Subcutaneous abdominal adipose tissue (tissue), 5 donors: ENCODE results near the gene TGFBR3.

Experiments used
- H3K27ac ChIP-seq: one replicate; pipeline ENCODE4 v1.7.0; 2013; ENCODE audit warnings: low read depth, mild to moderate bottlenecking, inconsistent platforms, low read length, moderate library complexity
- H3K27me3 ChIP-seq, 5 donors: one replicate each; pipeline ENCODE4 v1.7.0; 2013; ENCODE audit warnings: low read length in 5 of 5, inconsistent platforms in 1 of 5; ENCODE audit not compliant: control insufficient read depth in 5 of 5, insufficient read depth in 4 of 5
- H3K36me3 ChIP-seq, 5 donors: one replicate each; pipeline ENCODE4 v1.7.0; 2013; ENCODE audit warnings: low read length in 5 of 5; ENCODE audit not compliant: control insufficient read depth in 5 of 5, insufficient read depth in 5 of 5
- H3K4me1 ChIP-seq, 5 donors: one replicate each; pipeline ENCODE4 v1.7.0; 2013; ENCODE audit warnings: low read length in 5 of 5, mild to moderate bottlenecking in 3 of 5, moderate library complexity in 1 of 5; ENCODE audit not compliant: control insufficient read depth in 5 of 5, insufficient read depth in 5 of 5
- H3K4me3 ChIP-seq, 5 donors: one replicate each; pipeline ENCODE4 v1.7.0; 2013; ENCODE audit warnings: low read length in 5 of 5, low read depth in 1 of 5
- H3K9ac ChIP-seq, 5 donors: one replicate each; pipeline ENCODE4 v1.7.0; 2013; ENCODE audit warnings: low read length in 5 of 5, mild to moderate bottlenecking in 4 of 5, moderate library complexity in 3 of 5
- H3K9me3 ChIP-seq, 5 donors: one replicate each; pipeline ENCODE4 v1.7.0; 2013; ENCODE audit warnings: low read length in 5 of 5; ENCODE audit not compliant: control insufficient read depth in 5 of 5
- donor health status: healthy.
- donor health status: healthy.
- donor health status: healthy.
- donor health status: healthy.
- donor health status: healthy.

Gene TGFBR3

GRCh38 chr1:91746728-91747338 is 139.1 kb downstream of the TGFBR3 start:
- Histone ChIP-seq H3K4me3 (no peak overlapping the region), H3K36me3 (peaks cover 6 to 15% (median 7%) of the 10 kb centered on the region in 5 donors), H3K27ac (peak overlapping the region; percentile 80), H3K9ac (no peak overlapping the region), H3K9me3 (peaks cover 0 to 7% (median 0%) of the 10 kb centered on the region in 5 donors), H3K27me3 (no peaks in the 10 kb centered on the region), H3K4me1 (peaks cover 7 to 64% (median 60%) of the 10 kb centered on the region in 5 donors)

DNA sequence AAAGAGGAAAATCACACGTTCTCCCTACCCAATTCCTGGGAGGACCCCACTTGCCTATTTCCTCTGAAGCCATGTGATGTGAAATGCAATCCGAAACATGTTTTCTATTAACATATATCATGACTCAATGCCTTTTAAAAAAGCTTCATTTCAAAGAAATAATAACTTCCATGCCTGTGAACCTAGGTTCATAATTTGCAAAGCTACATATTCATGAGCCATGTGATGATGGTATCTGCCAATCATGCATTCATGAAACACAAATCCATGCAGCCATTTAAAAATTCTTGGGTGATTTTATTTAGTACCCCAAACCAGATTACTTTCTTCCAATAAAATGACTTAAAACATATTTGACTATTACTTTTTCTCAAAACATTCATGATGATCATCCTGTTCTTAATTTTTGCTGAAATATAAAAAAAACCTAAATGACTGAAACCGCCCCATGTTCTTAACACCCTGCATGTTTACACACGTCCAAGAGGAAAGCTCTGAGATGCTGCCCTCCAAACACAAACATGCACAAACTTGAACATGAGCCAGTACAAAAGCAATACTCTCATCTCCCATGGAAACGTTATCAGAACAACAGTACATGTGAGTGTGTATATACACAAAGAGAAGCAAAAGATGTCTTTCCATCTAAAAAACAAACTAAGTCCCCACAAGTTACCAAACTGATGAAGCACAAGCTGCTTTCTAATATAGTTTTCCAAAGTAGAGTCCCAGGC is 140.1 kb downstream of the TGFBR3 start:
- H3K36me3 ChIP-seq: peaks cover 6 to 15% (median 9%) of the 10 kb centered on the region in 5 donors
- H3K4me3 ChIP-seq: no peak overlapping the region
- no peaks in the 10 kb centered on the region for H3K27me3 ChIP-seq
- peaks cover 0 to 7% (median 0%) of the 10 kb centered on the region in 5 donors for H3K9me3 ChIP-seq
- H3K27ac ChIP-seq: peak overlapping the region; percentile 80
- peaks cover 7 to 56% (median 53%) of the 10 kb centered on the region in 5 donors for H3K4me1 ChIP-seq
- H3K9ac ChIP-seq: peak overlapping the region in 1 of 5 donors; percentile 38

- Histone ChIP-seq H3K27ac (peak overlapping the region; percentile 80), H3K4me1 (peaks cover 4 to 50% (median 46%) of the 10 kb centered on the region in 5 donors), H3K9ac (peak overlapping the region in 2 of 5 donors; percentile 30 to 38)
These were observed 140.9 kb downstream of the TGFBR3 start for GRCh38 chr1:91744953-91745639.

DNA sequence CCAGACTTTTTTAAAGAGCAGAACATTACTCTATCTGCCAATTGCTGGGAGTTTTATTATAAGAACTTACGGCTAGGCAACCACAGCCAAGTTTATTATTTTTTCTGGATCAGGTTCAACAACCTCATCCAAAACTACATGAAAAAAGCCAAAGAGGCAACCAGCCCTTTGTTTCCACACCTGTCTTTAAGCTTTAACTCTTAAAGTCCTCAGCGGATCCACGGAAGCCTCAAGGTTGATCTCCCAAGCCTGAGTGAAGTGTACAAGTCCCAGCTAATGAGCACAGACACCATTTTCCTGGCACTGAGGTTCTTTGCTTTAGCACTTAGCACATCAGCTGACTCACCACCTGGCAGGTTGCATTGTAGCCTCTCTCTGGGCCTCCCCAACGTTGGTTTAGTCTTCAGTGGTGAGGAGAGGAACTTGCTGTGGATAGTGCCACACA is 143.1 kb downstream of the TGFBR3 start:
- peaks cover 0 to 7% (median 0%) of the 10 kb centered on the region in 5 donors for H3K9me3 ChIP-seq
- H3K27ac ChIP-seq: peak overlapping the region; percentile 80
- H3K36me3 ChIP-seq: peaks cover 6 to 26% (median 17%) of the 10 kb centered on the region in 5 donors
- no peak overlapping the region for H3K4me3 ChIP-seq
- peaks cover 3 to 41% (median 36%) of the 10 kb centered on the region in 5 donors for H3K4me1 ChIP-seq
- H3K27me3 ChIP-seq: no peaks in the 10 kb centered on the region
- no peak overlapping the region for H3K9ac ChIP-seq

More at GRCh38 chr1:91744953-91745639, 140.9 kb downstream of the TGFBR3 start:
- Histone ChIP-seq H3K9me3 (peaks cover 0 to 7% (median 0%) of the 10 kb centered on the region in 5 donors), H3K4me3 (peak overlapping the region in 1 of 5 donors; percentile 6), H3K27me3 (no peaks in the 10 kb centered on the region), H3K36me3 (peaks cover 6 to 15% (median 9%) of the 10 kb centered on the region in 5 donors)

GRCh38 chr1:91741906-91742305 is 144.0 kb downstream of the TGFBR3 start:
- H3K27ac ChIP-seq: peak overlapping the region; percentile 80
- H3K4me3 ChIP-seq: no peak overlapping the region
- H3K9me3 ChIP-seq: peaks cover 0 to 3% (median 0%) of the 10 kb centered on the region in 5 donors
- H3K27me3 ChIP-seq: no peaks in the 10 kb centered on the region
- H3K4me1 ChIP-seq: peaks cover 5 to 45% (median 42%) of the 10 kb centered on the region in 5 donors
- no peak overlapping the region for H3K9ac ChIP-seq
- H3K36me3 ChIP-seq: peaks cover 8 to 24% (median 21%) of the 10 kb centered on the region in 5 donors

GRCh38 chr1:91741301-91741700 is 144.7 kb downstream of the TGFBR3 start:
- H3K9ac ChIP-seq: no peak overlapping the region
- H3K4me3 ChIP-seq: no peak overlapping the region
- H3K36me3 ChIP-seq: peaks cover 3 to 26% (median 20%) of the 10 kb centered on the region in 5 donors
- peaks cover 5 to 49% (median 48%) of the 10 kb centered on the region in 5 donors for H3K4me1 ChIP-seq
- no peaks in the 10 kb centered on the region for H3K9me3 ChIP-seq
- H3K27ac ChIP-seq: peak overlapping the region; percentile 13
- H3K27me3 ChIP-seq: no peaks in the 10 kb centered on the region

DNA sequence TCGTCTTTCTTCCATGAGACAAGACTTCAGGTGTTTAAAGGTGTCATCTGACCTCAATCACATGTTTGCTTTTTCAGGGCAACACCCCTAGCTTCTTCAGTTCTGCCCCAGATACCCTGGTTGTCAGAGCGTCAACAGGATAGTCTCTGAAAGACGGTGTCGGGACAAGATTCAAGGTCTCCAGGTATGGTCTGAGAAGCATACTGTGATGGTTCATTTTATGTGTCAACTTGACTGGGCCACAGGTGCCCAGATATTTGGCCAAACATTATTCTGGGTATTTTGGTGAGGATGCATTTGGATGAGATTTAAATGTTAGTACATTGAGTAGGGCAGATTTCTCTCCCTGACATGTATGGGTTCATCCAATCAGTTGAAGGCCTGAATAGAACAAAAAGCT is 148.3 kb downstream of the TGFBR3 start:
- H3K36me3 ChIP-seq: peaks cover 7 to 38% (median 32%) of the 10 kb centered on the region in 5 donors
- peaks cover 2 to 38% (median 20%) of the 10 kb centered on the region in 5 donors for H3K4me1 ChIP-seq
- no peak overlapping the region for H3K9ac ChIP-seq
- H3K9me3 ChIP-seq: no peaks in the 10 kb centered on the region
- H3K27ac ChIP-seq: peak overlapping the region; percentile 63
- no peak overlapping the region for H3K4me3 ChIP-seq
- no peaks in the 10 kb centered on the region for H3K27me3 ChIP-seq

DNA sequence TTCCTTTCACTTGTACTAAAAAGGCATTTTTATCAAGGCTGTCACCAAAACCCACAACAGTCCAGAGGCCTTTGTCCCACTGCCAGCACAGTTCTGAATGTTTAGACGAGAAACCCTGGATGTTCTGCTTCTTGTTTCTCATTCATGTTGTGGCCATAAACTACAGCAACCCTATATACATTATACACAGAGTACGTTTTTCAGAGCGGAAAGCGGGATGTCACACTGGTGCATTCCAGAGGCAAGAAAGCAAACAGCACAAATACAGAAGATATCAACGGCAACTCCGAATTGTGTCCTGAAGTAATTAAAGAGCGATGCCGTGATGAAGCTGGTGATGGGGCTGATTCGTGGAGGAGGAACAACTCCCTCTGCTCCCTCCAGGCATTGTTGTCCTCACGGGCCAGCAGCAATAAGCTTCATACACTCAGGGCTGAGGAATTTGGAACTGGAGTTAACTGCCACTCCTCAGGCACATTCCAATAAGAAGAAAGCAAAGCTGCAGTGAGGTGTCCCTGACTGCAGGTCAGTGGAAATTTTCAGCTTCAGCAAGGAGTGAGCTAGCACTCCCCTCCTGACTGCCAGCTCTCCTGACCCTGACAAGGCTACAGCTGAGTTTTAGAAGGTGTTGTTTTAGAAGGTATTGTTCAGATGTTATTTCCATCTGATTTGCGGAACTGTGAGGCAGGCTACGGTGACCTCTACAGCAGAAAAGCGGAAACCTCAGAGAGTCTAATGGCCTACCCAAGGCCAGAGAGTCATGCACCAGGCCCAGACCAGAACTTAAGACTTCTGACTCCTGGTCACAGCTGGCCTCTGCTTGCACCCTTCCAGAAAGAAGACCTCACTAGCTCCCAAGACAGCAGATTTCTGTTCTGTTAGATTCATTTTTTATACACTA is 149.0 kb downstream of the TGFBR3 start:
- Histone ChIP-seq H3K4me1 (peaks cover 2 to 37% (median 20%) of the 10 kb centered on the region in 5 donors), H3K9me3 (no peaks in the 10 kb centered on the region), H3K4me3 (peak overlapping the region in 1 of 5 donors; percentile 9), H3K27me3 (no peaks in the 10 kb centered on the region), H3K27ac (peak overlapping the region; percentile 63), H3K36me3 (peaks cover 7 to 40% (median 31%) of the 10 kb centered on the region in 5 donors), H3K9ac (peak overlapping the region in 1 of 5 donors; percentile 31)

- peaks cover 2 to 40% (median 27%) of the 10 kb centered on the region in 5 donors for H3K4me1 ChIP-seq
- peak overlapping the region; percentile 63 for H3K27ac ChIP-seq
- H3K9me3 ChIP-seq: no peaks in the 10 kb centered on the region
- peaks cover 7 to 36% (median 31%) of the 10 kb centered on the region in 5 donors for H3K36me3 ChIP-seq
- H3K4me3 ChIP-seq: no peak overlapping the region
- H3K27me3 ChIP-seq: no peaks in the 10 kb centered on the region
- no peak overlapping the region for H3K9ac ChIP-seq
These were observed 149.7 kb downstream of the TGFBR3 start for GRCh38 chr1:91736146-91736714.
